ENCODE results near the gene ATG9A.

Gene ATG9A

GRCh38 chr2:219175486-219175885 is 54.0 kb downstream of the ATG9A start:
- DNase-seq, result no peak

GRCh38 chr2:219174801-219175200 is 54.6 kb downstream of the ATG9A start:
- no peak for DNase-seq

- DNase-seq, result no peak
These were observed 55.3 kb downstream of the ATG9A start for GRCh38 chr2:219174146-219174545.

- no peak for DNase-seq
These were observed 56.3 kb downstream of the ATG9A start for GRCh38 chr2:219173176-219173575.

GRCh38 chr2:219172231-219173154 is 56.9 kb downstream of the ATG9A start:
- DNase-seq, result no peak

GRCh38 chr2:219171231-219171651 is 58.2 kb downstream of the ATG9A start:
- DNase-seq, result no peak

GRCh38 chr2:219169930-219170654 is 59.3 kb downstream of the ATG9A start, which contains the start of gene SLC23A3:
Gene SLC23A3 (minus strand): TSS chr2:219170029. CDS start chr2:219169984, 45 bp downstream.
- DNase-seq, result no peak

Measured in DMS79 (cell line).